Tibial nerve (tissue), 4 donors: ENCODE data around the gene LBP. TPM values are rescaled to one million over a fixed set of nuclear protein-coding genes. Genes with fewer than 3 reads are reported as not detected.
A peak's percentile ranks its signal among the peaks of the same experiment; 100 is the strongest.
"Not testable (repeated sequence)": the region's sequence is repeated elsewhere in the genome, so short reads cannot be mapped to it uniquely, and the experiment has no call there.

Source experiments
- DNase-seq, 2 donors: peaks; one replicate each; pipeline ENCODE4 v3.0.0-alpha.2; 2019; ENCODE audit warnings: low spot score in 2 of 2
- H3K27ac ChIP-seq, 4 donors: fragments of 200-600 bp; sonication (generic) in 3 of 4; one replicate each; pipeline ENCODE4 v1.5.1; 2017 to 2019; ENCODE audit warnings: mild to moderate bottlenecking in 1 of 4
- H3K27me3 ChIP-seq, 2 donors: fragments of 200-600 bp; sonication (generic) in 1 of 2; one replicate each; pipeline versions ENCODE4 v1.5.1 to v1.6.0; 2017 to 2019
- H3K36me3 ChIP-seq, 3 donors: fragments of 200-600 bp; sonication (generic); one replicate each; pipeline ENCODE4 v1.5.1; 2018 to 2019
- H3K4me1 ChIP-seq, 4 donors: fragments of 200-600 bp; sonication (generic) in 3 of 4; one replicate each; pipeline ENCODE4 v1.5.1; 2017 to 2019
- H3K4me3 ChIP-seq, 4 donors: fragments of 200-600 bp; sonication (generic) in 3 of 4; one replicate each; pipeline ENCODE4 v1.5.1; 2017 to 2019; ENCODE audit warnings: mild to moderate bottlenecking in 1 of 4, moderate library complexity in 1 of 4
- H3K9me3 ChIP-seq, 4 donors: fragments of 200-600 bp; sonication (generic) in 3 of 4; one replicate each; pipeline ENCODE4 v1.5.1; 2017 to 2019
- CTCF ChIP-seq, 5 experiments: fragments of 200-600 bp in 3 of 5; fragments of 450-650 bp in 2 of 5; sonication (generic) in 3 of 5; IDR thresholded peaks; one replicate each; pipeline ENCODE4 v1.5.1; 2016 to 2019; ENCODE audit warnings: antibody characterized with exemption in 5 of 5, mild to moderate bottlenecking in 3 of 5, moderate library complexity in 2 of 5
- EP300 ChIP-seq, 2 donors: sonication (generic); formaldehyde crosslinking; IDR thresholded peaks; one replicate each; pipeline ENCODE4 v1.6.1; 2017; ENCODE audit warnings: antibody characterized with exemption in 2 of 2, mild to moderate bottlenecking in 1 of 2
- POLR2A ChIP-seq, 2 donors: fragments of 450-650 bp; IDR thresholded peaks; one replicate each; pipeline ENCODE4 v1.6.1; 2017; ENCODE audit warnings: antibody characterized with exemption in 2 of 2, mild to moderate bottlenecking in 2 of 2, moderate library complexity in 2 of 2
- WGBS, 2 donors: methylation state at CpG; one replicate each; pipeline ENCODE4 v1.1.5; 2018; 5-methylcytosine and 5-hydroxymethylcytosine counted together
- total RNA-seq, 4 donors: library from RNA; depleted of rRNA; stranded (reverse); fragments of >200 nt; gene quantifications; one replicate each; pipeline ENCODE4 v1.1.0, GENCODE V29; 2016

Gene LBP
- total RNA-seq, 4 donors from 2014 or later: 2.2 to 30.0 TPM; not detected in 2

GRCh38 chr20:38311491-38311890 lies 34.8 kb upstream of the LBP start:
- no peak for TF ChIP-seq EP300 (IDR thresholded peaks at IDR 0.05)
- no peaks in the 10 kb centered on the region for H3K36me3 ChIP-seq
- no peaks in the 10 kb centered on the region for H3K9me3 ChIP-seq
- no peak overlapping the region for H3K27ac ChIP-seq
- H3K4me1 ChIP-seq: peaks cover 0 to 4% (median 0%) of the 10 kb centered on the region in 4 donors
- WGBS, 2 donors: 60 to 69% methylated on average over 3 of the region's 3 CpGs
- no peak for DNase-seq
- H3K4me3 ChIP-seq: no peak overlapping the region
- H3K27me3 ChIP-seq: no peaks in the 10 kb centered on the region

GRCh38 chr20:38313676-38314075 lies 32.6 kb upstream of the LBP start:
- H3K27me3 ChIP-seq: no peaks in the 10 kb centered on the region
- no peak for DNase-seq
- no peaks in the 10 kb centered on the region for H3K9me3 ChIP-seq
- no peaks in the 10 kb centered on the region for H3K36me3 ChIP-seq
- no peak overlapping the region for H3K4me3 ChIP-seq
- WGBS, 2 donors: 81 to 100% methylated on average over 2 of the region's 2 CpGs
- TF ChIP-seq EP300 (IDR thresholded peaks at IDR 0.05) (no peak), CTCF (IDR thresholded peaks at IDR 0.05) (no peak), POLR2A (IDR thresholded peaks at IDR 0.05) (no peak)
- no peak overlapping the region for H3K27ac ChIP-seq
- H3K4me1 ChIP-seq: peaks cover 0 to 4% (median 0%) of the 10 kb centered on the region in 4 donors

GRCh38 chr20:38314350-38314749 lies 31.9 kb upstream of the LBP start:
- WGBS, 2 donors: 93 to 96% methylated on average over 1 of the region's 1 CpG
- not testable (repeated sequence) for H3K36me3 ChIP-seq, DNase-seq, H3K27ac ChIP-seq, H3K27me3 ChIP-seq, H3K9me3 ChIP-seq, H3K4me3 ChIP-seq, H3K4me1 ChIP-seq

- TF ChIP-seq CTCF (IDR thresholded peaks at IDR 0.05) (peak in 1 of 5 experiments; percentile 11), EP300 (IDR thresholded peaks at IDR 0.05) (no peak), POLR2A (IDR thresholded peaks at IDR 0.05) (no peak)
- no peaks in the 10 kb centered on the region for H3K27me3 ChIP-seq
- H3K27ac ChIP-seq: no peak overlapping the region
- H3K36me3 ChIP-seq: no peaks in the 10 kb centered on the region
- WGBS, 2 donors: 70 to 73% methylated on average over 5 of the region's 5 CpGs
- H3K4me1 ChIP-seq: peaks cover 0 to 4% (median 0%) of the 10 kb centered on the region in 4 donors
- no peak for DNase-seq
- H3K4me3 ChIP-seq: no peak overlapping the region
- H3K9me3 ChIP-seq: no peaks in the 10 kb centered on the region
These were observed 30.9 kb upstream of the LBP start for GRCh38 chr20:38315290-38315966.

- Histone ChIP-seq H3K4me1 (peaks cover 0 to 4% (median 0%) of the 10 kb centered on the region in 4 donors), H3K27ac (no peak overlapping the region), H3K36me3 (no peaks in the 10 kb centered on the region), H3K27me3 (no peaks in the 10 kb centered on the region), H3K9me3 (no peaks in the 10 kb centered on the region), H3K4me3 (no peak overlapping the region)
- no peak for DNase-seq
- no peak for TF ChIP-seq EP300 (IDR thresholded peaks at IDR 0.05)
- TF ChIP-seq CTCF (IDR thresholded peaks at IDR 0.05): no peak
- TF ChIP-seq POLR2A (IDR thresholded peaks at IDR 0.05): no peak
- 87 to 97% methylated on average over 4 of the region's 4 CpGs for WGBS, 2 donors
These were observed 29.9 kb upstream of the LBP start for GRCh38 chr20:38316341-38316740.

- H3K36me3 ChIP-seq: no peaks in the 10 kb centered on the region
These were observed 28.9 kb upstream of the LBP start for GRCh38 chr20:38317422-38317821.

More at GRCh38 chr20:38317422-38317821, 28.9 kb upstream of the LBP start:
- TF ChIP-seq EP300 (IDR thresholded peaks at IDR 0.05) (no peak), CTCF (IDR thresholded peaks at IDR 0.05) (no peak), POLR2A (IDR thresholded peaks at IDR 0.05) (no peak)
- Histone ChIP-seq H3K9me3 (no peaks in the 10 kb centered on the region), H3K27ac (no peak overlapping the region), H3K27me3 (no peaks in the 10 kb centered on the region), H3K4me1 (peaks cover 0 to 7% (median 0%) of the 10 kb centered on the region in 4 donors), H3K4me3 (no peak overlapping the region)
- DNase-seq: no peak
- WGBS, 2 donors: 77 to 88% methylated on average over 3 of the region's 3 CpGs
